H9 (cell line): ENCODE data around the gene FBXL2. TPM values are rescaled to one million over a fixed set of nuclear protein-coding genes. Genes with fewer than 3 reads are reported as not detected.

Experiments used
- DNase-seq: peaks from one replicate; pipeline ENCODE4 v3.0.0-alpha.2; 2017
- H2AFZ ChIP-seq: one replicate; pipeline ENCODE4 v1.6.1; 2013; ENCODE audit warnings: mild to moderate bottlenecking, low read length, control low read depth, moderate library complexity
- H2AK5ac ChIP-seq: 2 replicates; pipeline ENCODE4 v1.6.1; 2013; ENCODE audit warnings: low read length, control low read depth, mixed read lengths; ENCODE audit not compliant: insufficient read length
- H2BK120ac ChIP-seq: one replicate; pipeline ENCODE4 v1.6.1; 2013; ENCODE audit warnings: low read depth, mild to moderate bottlenecking, low read length, control low read depth, inconsistent platforms; ENCODE audit not compliant: poor library complexity, severe bottlenecking
- H2BK12ac ChIP-seq: 2 replicates; pipeline ENCODE4 v1.6.1; 2013; ENCODE audit warnings: low read length, control low read depth, mixed read lengths, low read depth; ENCODE audit not compliant: insufficient read length
- H2BK15ac ChIP-seq: 2 replicates; pipeline ENCODE4 v1.6.1; 2013; ENCODE audit warnings: low read depth, low read length, control low read depth
- H2BK20ac ChIP-seq: one replicate; pipeline ENCODE4 v1.6.1; 2013; ENCODE audit warnings: low read depth, mild to moderate bottlenecking, low read length, control low read depth, inconsistent platforms; ENCODE audit not compliant: poor library complexity, severe bottlenecking
- H2BK5ac ChIP-seq: 2 replicates; pipeline ENCODE4 v1.6.1; 2013; ENCODE audit warnings: low read length, control low read depth, mixed read lengths; ENCODE audit not compliant: insufficient read length
- H3K14ac ChIP-seq: 2 replicates; pipeline ENCODE4 v1.6.1; 2013; ENCODE audit warnings: low read length, control low read depth; ENCODE audit not compliant: insufficient read depth
- H3K18ac ChIP-seq: 2 replicates; pipeline ENCODE4 v1.6.1; 2013; ENCODE audit warnings: low read depth, mild to moderate bottlenecking, mixed read lengths, low read length, control low read depth; ENCODE audit not compliant: insufficient read length
- H3K23ac ChIP-seq: 2 replicates; pipeline ENCODE4 v1.6.1; 2013; ENCODE audit warnings: low read length, control low read depth, mixed read lengths, low read depth; ENCODE audit not compliant: insufficient read length
- H3K23me2 ChIP-seq: 2 replicates; pipeline ENCODE4 v1.6.1; 2013; ENCODE audit warnings: low read depth, mild to moderate bottlenecking, mixed read lengths, low read length, control low read depth; ENCODE audit not compliant: insufficient read length, poor library complexity, severe bottlenecking
- H3K27ac ChIP-seq: 2 replicates; pipeline ENCODE4 v1.5.1; 2013; ENCODE audit warnings: low read length, control low read depth, mixed read lengths, low read depth; ENCODE audit not compliant: insufficient read length
- H3K27me3 ChIP-seq: 2 replicates; pipeline ENCODE4 v1.6.1; 2013; ENCODE audit warnings: low read length, control low read depth, inconsistent platforms; ENCODE audit not compliant: insufficient read depth
- H3K4ac ChIP-seq: 2 replicates; pipeline ENCODE4 v1.6.1; 2013; ENCODE audit warnings: low read depth, mild to moderate bottlenecking, control low read depth, inconsistent platforms, low read length, moderate library complexity
- H3K4me1 ChIP-seq: 2 replicates; pipeline ENCODE4 v1.6.1; 2013; ENCODE audit warnings: low read length, control low read depth, inconsistent platforms; ENCODE audit not compliant: insufficient read depth
- H3K4me2 ChIP-seq: 2 replicates; pipeline ENCODE4 v1.6.1; 2013; ENCODE audit warnings: low read length, control low read depth, mixed read lengths; ENCODE audit not compliant: insufficient read length, insufficient read depth
- H3K56ac ChIP-seq: 2 replicates; pipeline ENCODE4 v1.6.1; 2013; ENCODE audit warnings: low read depth, mild to moderate bottlenecking, mixed read lengths, low read length, control low read depth; ENCODE audit not compliant: insufficient read length
- H3K79me1 ChIP-seq: 2 replicates; pipeline ENCODE4 v1.6.1; 2013; ENCODE audit warnings: low read depth, mild to moderate bottlenecking, moderate library complexity, low read length, control low read depth, inconsistent platforms; ENCODE audit not compliant: insufficient read depth, poor library complexity, severe bottlenecking
- H3K79me2 ChIP-seq: 2 replicates; pipeline ENCODE4 v1.6.1; 2013; ENCODE audit warnings: low read length, control low read depth, inconsistent platforms; ENCODE audit not compliant: insufficient read depth
- H3K9ac ChIP-seq: 2 replicates; pipeline ENCODE4 v1.6.1; 2013; ENCODE audit warnings: low read length, control low read depth, mixed read lengths; ENCODE audit not compliant: insufficient read length; ENCODE audit errors: extremely low read depth
- H3K9me3 ChIP-seq: one replicate; pipeline ENCODE4 v1.6.1; 2013; ENCODE audit warnings: low read depth, low read length, inconsistent platforms; ENCODE audit not compliant: control insufficient read depth
- H3T11ph ChIP-seq: one replicate; pipeline ENCODE4 v1.6.1; 2013; ENCODE audit warnings: mild to moderate bottlenecking, low read length, control low read depth, inconsistent platforms
- H4K20me1 ChIP-seq: one replicate; pipeline ENCODE4 v1.6.1; 2013; ENCODE audit not compliant: control insufficient read depth, insufficient read length, insufficient read depth
- H4K5ac ChIP-seq: 2 replicates; pipeline ENCODE4 v1.6.1; 2013; ENCODE audit warnings: low read depth, mild to moderate bottlenecking, mixed read lengths, low read length, control low read depth; ENCODE audit not compliant: insufficient read length
- H4K8ac ChIP-seq: replicated peaks from 2 replicates; pipeline ENCODE4 v1.6.1; 2013; ENCODE audit warnings: low read length, control low read depth, mixed read lengths, low read depth; ENCODE audit not compliant: insufficient read length
- H4K91ac ChIP-seq: 2 replicates; pipeline ENCODE4 v1.6.1; 2013; ENCODE audit warnings: low read depth, mild to moderate bottlenecking, moderate library complexity, mixed read lengths, low read length, control low read depth; ENCODE audit not compliant: insufficient read length
- H3K27ac Mint-ChIP-seq, 3 experiments: 2 replicates in 2 of 3; 3 replicates in 1 of 3; pipeline ENCODE4 v1.8.0; 2020 to 2021; ENCODE audit warnings: mixed read lengths in 3 of 3, mild to moderate bottlenecking in 1 of 3, moderate library complexity in 1 of 3
- H3K27me3 Mint-ChIP-seq: 2 replicates; pipeline ENCODE4 v1.8.0; 2021; ENCODE audit warnings: low read depth, mild to moderate bottlenecking, moderate library complexity, mixed read lengths
- H3K36me3 Mint-ChIP-seq, 3 experiments: 2 replicates in 2 of 3; 3 replicates in 1 of 3; pipeline ENCODE4 v1.8.0; 2020 to 2021; ENCODE audit warnings: low read depth in 3 of 3, mixed read lengths in 3 of 3; ENCODE audit not compliant: insufficient read depth in 1 of 3
- H3K4me1 Mint-ChIP-seq, 2 experiments: 2 replicates each; pipeline ENCODE4 v1.8.0; 2020; ENCODE audit warnings: mixed read lengths in 2 of 2
- H3K4me3 Mint-ChIP-seq, 2 experiments: 2 replicates in 1 of 2; 3 replicates in 1 of 2; pipeline ENCODE4 v1.8.0; 2020 to 2021; ENCODE audit warnings: mild to moderate bottlenecking in 2 of 2, mixed read lengths in 2 of 2, moderate library complexity in 1 of 2
- H3K9me3 Mint-ChIP-seq, 2 experiments: 2 replicates in 1 of 2; 3 replicates in 1 of 2; pipeline ENCODE4 v1.8.0; 2020; ENCODE audit warnings: mild to moderate bottlenecking in 2 of 2, mixed read lengths in 2 of 2, moderate library complexity in 1 of 2
- CTCF ChIP-seq: fragments of 200-600 bp; sonication (generic); conservative IDR thresholded peaks from 3 replicates; pipeline ENCODE4 v1.8.0; 2021; ENCODE audit warnings: antibody characterized with exemption, mild to moderate bottlenecking
- total RNA-seq: library from RNA; stranded (reverse); gene quantifications from 2 replicates; pipeline ENCODE4 v1.2.1, GENCODE V29; 2021

Gene FBXL2
- total RNA-seq, 1 experiment from 2014 or later, result 2.7 TPM

DNA sequence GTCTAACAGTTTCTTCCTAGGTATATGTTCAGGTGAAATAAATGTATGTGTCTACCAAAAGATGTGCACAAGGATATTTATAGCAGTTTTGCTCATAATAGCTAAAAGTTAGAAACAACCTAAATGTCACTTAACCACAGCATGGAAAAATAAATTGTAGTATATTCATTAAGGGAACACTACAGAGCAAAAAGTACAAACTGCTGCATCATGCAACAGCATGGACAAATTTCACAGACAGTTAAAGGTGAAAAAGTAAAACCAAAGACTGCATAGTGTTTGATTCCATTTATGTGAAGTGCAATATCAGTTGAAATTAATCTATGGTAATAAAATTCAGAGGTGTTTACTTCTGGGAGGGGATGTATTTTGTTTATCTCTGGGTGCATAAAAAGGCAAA lies 62.5 kb downstream of the FBXL2 start:
- H2AK5ac ChIP-seq, result no peak overlapping the region
- no peak overlapping the region for H2BK15ac ChIP-seq
- no peaks in the 10 kb centered on the region for H3K23me2 ChIP-seq
- H3K9me3 Mint-ChIP-seq, result peaks cover 1 to 9% of the 10 kb centered on the region in 2 experiments; a peak in 4 of 5 replicates
- H3K23ac ChIP-seq, result no peak overlapping the region
- H2BK120ac ChIP-seq, result no peak overlapping the region
- H4K20me1 ChIP-seq, result no peaks in the 10 kb centered on the region
- no peak overlapping the region for H2BK12ac ChIP-seq
- no peak overlapping the region for H3K9ac ChIP-seq
- no peak overlapping the region for H4K91ac ChIP-seq
- no peaks in the 10 kb centered on the region for H3K79me1 ChIP-seq
- H2AFZ ChIP-seq, result no peak overlapping the region
- H3K27ac Mint-ChIP-seq, result no peak overlapping the region
- no peak overlapping the region for H3K14ac ChIP-seq
- peaks cover 0 to under 1% (median 0%) of the 10 kb centered on the region in 3 experiments; a peak in 2 of 7 replicates for H3K36me3 Mint-ChIP-seq
- H3K4me1 Mint-ChIP-seq, result peaks cover 7 to 8% of the 10 kb centered on the region in 2 experiments
- no peak overlapping the region for H2BK5ac ChIP-seq
- H4K8ac ChIP-seq, result no peak overlapping the region
- H3K79me2 ChIP-seq, result no peaks in the 10 kb centered on the region
- no peak overlapping the region for H3T11ph ChIP-seq
- H3K56ac ChIP-seq, result no peak overlapping the region
- TF ChIP-seq CTCF, result no peak
- no peak overlapping the region for H3K18ac ChIP-seq
- H3K27me3 Mint-ChIP-seq, result no peaks in the 10 kb centered on the region
- no peaks in the 10 kb centered on the region for H3K27me3 ChIP-seq
- no peak overlapping the region for H4K5ac ChIP-seq
- H3K4me2 ChIP-seq, result no peak overlapping the region
- no peak overlapping the region for H2BK20ac ChIP-seq
- no peak for DNase-seq
- no peak overlapping the region for H3K4ac ChIP-seq
- H3K4me1 ChIP-seq, result no peaks in the 10 kb centered on the region
- no peaks in the 10 kb centered on the region for H3K9me3 ChIP-seq
- no peak overlapping the region for H3K4me3 Mint-ChIP-seq
- no peak overlapping the region for H3K27ac ChIP-seq
